Adrenal gland (tissue), 12 donors: Measurements from ENCODE around the gene CAMTA1. TPM values are rescaled to one million over a fixed set of nuclear protein-coding genes. Genes with fewer than 3 reads are reported as not detected.

ENCODE experiments used
- DNase-seq, 7 donors: peaks; one replicate each; pipeline ENCODE4 v3.0.0-alpha.2; 2019 to 2020
- H3K27ac ChIP-seq, 5 donors: fragments of 200-600 bp; sonication (generic) in 4 of 5; 1 replicate in 3 of 5; 2 replicates in 2 of 5; pipeline versions ENCODE4 v1.5.1 to v1.8.0; 2016 to 2020; ENCODE audit warnings: mild to moderate bottlenecking in 1 of 5
- H3K27me3 ChIP-seq: fragments of 200-600 bp; 2 replicates; pipeline ENCODE4 v1.8.0; 2021
- H3K36me3 ChIP-seq, 2 donors: fragments of 200-600 bp; replicated peaks in 1 of 2; 1 replicate in 1 of 2; 2 replicates in 1 of 2; pipeline versions ENCODE4 v1.5.1 to v1.8.0; 2018 to 2022
- H3K4me1 ChIP-seq, 2 donors: fragments of 200-600 bp; replicated peaks in 1 of 2; 1 replicate in 1 of 2; 2 replicates in 1 of 2; pipeline versions ENCODE4 v1.5.1 to v1.8.0; 2018 to 2021
- H3K4me3 ChIP-seq, 4 donors: fragments of 200-600 bp; sonication (generic) in 3 of 4; one replicate each; pipeline ENCODE4 v1.5.1; 2016 to 2018
- H3K9me3 ChIP-seq, 3 donors: fragments of 200-600 bp; sonication (generic) in 1 of 3; replicated peaks in 1 of 3; 1 replicate in 2 of 3; 2 replicates in 1 of 3; pipeline versions ENCODE4 v1.5.1 to v1.8.0; 2016 to 2021
- POLR2A ChIP-seq, 2 donors: fragments of 450-650 bp; IDR thresholded peaks; one replicate each; pipeline ENCODE4 v1.6.1; 2017; ENCODE audit warnings: antibody characterized with exemption in 2 of 2, mild to moderate bottlenecking in 2 of 2, moderate library complexity in 1 of 2
- WGBS, 4 donors: extraction: QIAGEN DNeasy Blood & Tissue Kit in 2 of 4; methylation state at CpG; one replicate each; pipeline versions ENCODE4 v1.1.5 to v1.1.7; 2013 to 2017; 5-methylcytosine and 5-hydroxymethylcytosine counted together
- intact Hi-C, 2 donors: fragments of 100-400 bp; cut with DNase I; formaldehyde crosslinking; loops; one replicate each; pipeline versions ENCODE4 v1.14.1 to v1.15.0; 2022 to 2023
- polyA plus RNA-seq, 3 donors: library from polyadenylated mRNA; stranded (reverse); fragments of 200-250 nt in 2 of 3; fragments of 350-450 nt in 1 of 3; fragmentation: Illumina TruSeq in 1 of 3; extraction: RNeasy Lipid Tissue Mini Kit (QIAGEN cat#74804) in 1 of 3; gene quantifications; one replicate each; pipeline ENCODE4 v1.2.3, GENCODE V29; 2013 to 2014
- total RNA-seq, 9 donors: library from RNA; depleted of rRNA in 4 of 9; stranded (reverse); fragments of >200 nt in 4 of 9; fragments of 120-200 nt in 1 of 9; fragmentation: NEBNext Ultra II Directional in 1 of 9; extraction: Animal tissue kit (Norgen Biotek cat#: 25700) in 1 of 9; gene quantifications; one replicate each; pipeline versions ENCODE4 v1.1.0 to v1.2.4, GENCODE V29; 2013 to 2023
- TF ChIP-seq, protein P1 (sequence below), 6 experiments: fragments of 450-650 bp in 4 of 6; fragments of 200-600 bp in 2 of 6; sonication (generic) in 1 of 6; IDR thresholded peaks; 1 replicate in 5 of 6; 2 replicates in 1 of 6; pipeline versions ENCODE4 v1.5.1 to v1.8.0; 2016 to 2021; ENCODE audit warnings: antibody characterized with exemption in 6 of 6, mild to moderate bottlenecking in 2 of 6, moderate library complexity in 1 of 6
- donor health status: healthy with polysubstance abuse.
- donor health status: Bipolar disorder and iron deficiency.
- donor health status: DM: yes; HTN: yes; CAD: no.
- donor health status: DM: no; HTN: no; CAD: no.
- donor health status: DM: no; HTN: no; CAD: no.
- donor health status: DM: yes; HTN: yes; CAD: no.

CAMTA1 gene
- total and polyA plus RNA-seq, 12 donors: 62.9 to 141 (median 96.9) TPM

DNA sequence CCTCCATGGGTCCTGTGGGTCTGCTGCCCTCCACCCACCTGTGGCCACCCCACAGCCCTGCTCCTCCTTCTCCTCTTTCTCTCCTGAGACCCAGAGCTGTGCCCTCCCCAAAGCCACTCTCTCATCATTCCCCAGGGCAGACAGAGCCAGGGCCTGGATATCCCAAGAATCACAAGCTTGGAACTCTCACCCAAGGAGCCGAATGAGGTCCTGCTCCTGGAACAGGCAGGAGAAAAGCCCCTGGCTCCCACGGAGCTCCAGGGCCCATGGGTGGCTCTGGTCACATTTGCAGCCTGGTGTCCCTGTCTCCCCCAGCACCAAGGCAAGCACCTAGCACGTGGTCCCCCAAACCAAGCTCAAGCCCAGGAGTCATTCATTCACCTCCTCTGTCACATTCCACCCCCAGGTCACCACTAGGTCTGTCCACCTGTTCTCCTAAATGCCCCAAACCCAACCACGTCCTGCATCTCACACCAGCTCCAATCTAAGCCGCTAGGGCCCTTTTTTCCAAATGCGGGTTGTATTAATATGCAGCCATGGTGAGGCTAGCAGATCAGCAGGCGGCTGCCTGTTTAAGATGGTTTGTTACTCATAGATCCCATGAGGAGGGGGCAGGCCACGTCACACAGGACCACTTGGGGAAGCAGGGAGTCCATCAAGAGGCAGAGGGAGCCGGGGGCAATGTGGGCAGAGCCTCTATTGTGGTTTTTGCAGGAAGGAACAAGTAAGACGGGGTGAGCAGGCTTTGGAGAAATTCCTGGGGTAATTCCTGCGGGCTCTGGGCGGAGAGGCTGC is 770.3 kb downstream of the CAMTA1 start:
- H3K4me1 ChIP-seq: no peaks in the 10 kb centered on the region
- no peak for DNase-seq
- no peak overlapping the region for H3K27ac ChIP-seq
- TF ChIP-seq, protein P1, sequence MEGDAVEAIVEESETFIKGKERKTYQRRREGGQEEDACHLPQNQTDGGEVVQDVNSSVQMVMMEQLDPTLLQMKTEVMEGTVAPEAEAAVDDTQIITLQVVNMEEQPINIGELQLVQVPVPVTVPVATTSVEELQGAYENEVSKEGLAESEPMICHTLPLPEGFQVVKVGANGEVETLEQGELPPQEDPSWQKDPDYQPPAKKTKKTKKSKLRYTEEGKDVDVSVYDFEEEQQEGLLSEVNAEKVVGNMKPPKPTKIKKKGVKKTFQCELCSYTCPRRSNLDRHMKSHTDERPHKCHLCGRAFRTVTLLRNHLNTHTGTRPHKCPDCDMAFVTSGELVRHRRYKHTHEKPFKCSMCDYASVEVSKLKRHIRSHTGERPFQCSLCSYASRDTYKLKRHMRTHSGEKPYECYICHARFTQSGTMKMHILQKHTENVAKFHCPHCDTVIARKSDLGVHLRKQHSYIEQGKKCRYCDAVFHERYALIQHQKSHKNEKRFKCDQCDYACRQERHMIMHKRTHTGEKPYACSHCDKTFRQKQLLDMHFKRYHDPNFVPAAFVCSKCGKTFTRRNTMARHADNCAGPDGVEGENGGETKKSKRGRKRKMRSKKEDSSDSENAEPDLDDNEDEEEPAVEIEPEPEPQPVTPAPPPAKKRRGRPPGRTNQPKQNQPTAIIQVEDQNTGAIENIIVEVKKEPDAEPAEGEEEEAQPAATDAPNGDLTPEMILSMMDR (IDR thresholded peaks at IDR 0.05): no peak
- no peak for TF ChIP-seq POLR2A (IDR thresholded peaks at IDR 0.05)
- H3K27me3 ChIP-seq: no peaks in the 10 kb centered on the region
- no peaks in the 10 kb centered on the region for H3K36me3 ChIP-seq
- intact Hi-C loops: no loop called here
- no peaks in the 10 kb centered on the region for H3K9me3 ChIP-seq
- H3K4me3 ChIP-seq: no peak overlapping the region
- 71 to 82% (median 74%) methylated on average over 12 of the region's 12 CpGs for WGBS, 4 donors

DNA sequence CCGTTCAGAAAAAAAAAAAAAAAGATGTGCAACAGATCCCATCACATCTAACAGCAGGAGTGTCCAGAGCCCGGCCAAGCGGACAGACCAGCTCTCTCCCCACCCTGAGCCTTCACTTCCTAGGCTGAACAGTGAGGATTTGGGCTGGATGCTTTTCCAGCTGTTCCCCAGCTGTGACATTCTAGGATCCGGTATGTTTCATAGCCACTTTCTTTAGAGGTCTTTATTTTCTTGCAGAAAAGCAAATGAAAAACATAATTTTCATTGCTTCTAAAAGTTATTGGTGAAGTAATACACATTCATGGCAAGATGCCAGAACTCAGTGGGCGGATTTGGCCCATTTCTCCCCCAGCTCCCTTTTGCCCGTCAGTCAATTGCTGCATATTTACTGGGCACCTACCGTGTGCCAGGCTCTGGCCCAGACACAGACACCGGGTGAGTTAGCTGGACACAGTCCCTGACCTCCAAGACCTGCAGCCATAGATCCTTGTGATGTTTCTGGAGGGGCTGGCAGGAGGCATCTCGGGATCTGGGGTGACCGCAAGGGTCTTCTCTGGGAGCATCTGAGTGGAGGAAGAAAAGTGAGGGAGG is 772.1 kb downstream of the CAMTA1 start:
- no peaks in the 10 kb centered on the region for H3K4me1 ChIP-seq
- DNase-seq: no peak
- no peaks in the 10 kb centered on the region for H3K36me3 ChIP-seq
- H3K9me3 ChIP-seq: no peaks in the 10 kb centered on the region
- H3K27ac ChIP-seq: no peak overlapping the region
- no peak for TF ChIP-seq POLR2A (IDR thresholded peaks at IDR 0.05)
- TF ChIP-seq, protein P1 (IDR thresholded peaks at IDR 0.05): no peak
- H3K27me3 ChIP-seq: no peaks in the 10 kb centered on the region
- H3K4me3 ChIP-seq: no peak overlapping the region
- WGBS, 4 donors: 61 to 65% (median 64%) methylated on average over 8 to 10 of the region's 10 CpGs
- intact Hi-C loops: no loop called here

DNA sequence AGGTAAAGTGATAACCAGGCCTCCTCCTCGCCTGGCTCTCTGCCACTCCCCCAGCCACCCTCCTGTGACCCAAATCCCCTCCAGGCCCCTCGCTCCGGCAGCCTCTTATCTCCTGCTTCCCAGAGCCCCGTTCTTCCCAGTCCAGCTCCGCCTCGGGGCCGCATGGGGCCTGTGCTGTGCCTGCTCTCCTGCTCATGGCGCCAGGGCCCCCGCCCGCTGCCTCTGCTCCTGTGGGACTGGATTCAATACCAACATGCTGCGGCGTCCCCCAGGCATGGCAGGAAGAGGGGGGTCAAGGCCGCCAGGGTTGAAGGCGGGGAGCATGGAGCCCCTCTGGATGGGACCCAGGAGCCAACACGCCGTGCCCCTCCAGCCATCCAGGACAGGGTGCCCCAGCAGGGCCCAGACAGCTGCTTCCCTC is 772.8 kb downstream of the CAMTA1 start:
- H3K9me3 ChIP-seq: no peaks in the 10 kb centered on the region
- TF ChIP-seq, protein P1 (IDR thresholded peaks at IDR 0.05): no peak
- no peak for TF ChIP-seq POLR2A (IDR thresholded peaks at IDR 0.05)
- H3K4me1 ChIP-seq: no peaks in the 10 kb centered on the region
- 73 to 84% (median 78%) methylated on average over 12 to 16 of the region's 16 CpGs for WGBS, 4 donors
- intact Hi-C loops: no loop called here
- DNase-seq: peak in 1 of 7 donors; percentile 70
- H3K27ac ChIP-seq: peak overlapping the region in 1 of 5 donors; percentile 26
- H3K27me3 ChIP-seq: no peaks in the 10 kb centered on the region
- H3K36me3 ChIP-seq: no peaks in the 10 kb centered on the region
- no peak overlapping the region for H3K4me3 ChIP-seq

DNA sequence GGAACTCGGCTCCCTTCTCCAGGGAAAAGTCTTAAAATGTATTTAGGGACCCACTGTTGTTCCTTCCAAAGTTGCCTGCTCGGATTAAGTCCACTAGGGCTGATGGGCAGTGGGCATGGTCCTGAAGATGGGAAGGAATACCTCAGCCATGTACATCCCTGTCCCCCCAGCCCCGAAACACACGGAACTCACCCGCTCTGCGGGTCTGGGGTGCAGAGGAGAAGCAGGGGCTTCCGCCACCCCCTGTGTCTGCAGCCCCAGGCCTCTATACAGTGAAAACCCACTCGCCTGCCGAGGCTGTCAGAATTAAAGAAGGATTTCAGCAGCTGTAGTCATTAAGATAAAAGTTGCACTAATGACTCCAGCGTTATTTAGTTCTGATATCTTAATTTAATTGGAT is 773.2 kb downstream of the CAMTA1 start:
- Histone ChIP-seq H3K9me3 (no peaks in the 10 kb centered on the region), H3K27me3 (no peaks in the 10 kb centered on the region), H3K27ac (peak overlapping the region in 1 of 5 donors; percentile 26), H3K36me3 (no peaks in the 10 kb centered on the region), H3K4me3 (no peak overlapping the region), H3K4me1 (no peaks in the 10 kb centered on the region)
- no peak for TF ChIP-seq POLR2A (IDR thresholded peaks at IDR 0.05)
- TF ChIP-seq, protein P1 (IDR thresholded peaks at IDR 0.05): no peak
- WGBS, 4 donors: 75 to 93% (median 89%) methylated on average over 6 to 10 of the region's 10 CpGs
- DNase-seq: no peak
- intact Hi-C loops: no loop called here
